ENCODE results near the gene NNMT. TPM values are rescaled to one million over a fixed set of nuclear protein-coding genes. Genes with fewer than 3 reads are reported as not detected.

Gene NNMT
- total and polyA plus RNA-seq, 2 donors (not counting 1 experiment from before 2014, with no cell fraction given), result not detected

GRCh38 chr11:114318361-114318760, 22.2 kb downstream of the NNMT start:
- no peaks in the 10 kb centered on the region for H3K79me2 ChIP-seq (ENCODE audit: control insufficient read depth, insufficient read depth, low read length)
- TF ChIP-seq CTCF (IDR thresholded peaks at IDR 0.05) (no peak), EZH2 (IDR thresholded peaks at IDR 0.05; ENCODE audit: borderline replicate concordance, insufficient read depth, low read depth, low read length, poor library complexity, severe bottlenecking) (no peak)
- ChIA-PET POLR2A (no interaction called here), CTCF (no interaction called here)
- DNase-seq, result no peak
- intact Hi-C loops (cut with micrococcal nuclease), result no loop called here
- no peak overlapping the region for H3K4me3 Mint-ChIP-seq
- no peak overlapping the region for H3K9ac ChIP-seq (ENCODE audit: low read length)
- no peaks in the 10 kb centered on the region for H3K4me1 ChIP-seq (ENCODE audit: control insufficient read depth in 2 of 2, insufficient read depth in 2 of 2, low read length in 2 of 2)
- H3K27ac Mint-ChIP-seq, result no peak overlapping the region
- H3K36me3 ChIP-seq (replicated peaks in 1 of 2; ENCODE audit: control extremely low read depth in 1 of 2, control insufficient read depth in 1 of 2, extremely low read depth in 1 of 2, insufficient read depth in 2 of 2, low read length in 1 of 2), result no peaks in the 10 kb centered on the region
- no peak for ATAC-seq (ENCODE audit: low read depth)
- no peak overlapping the region for H3K27ac ChIP-seq (ENCODE audit: low read length in 2 of 2)
- no peak overlapping the region for H3K4me2 ChIP-seq (replicated peaks; ENCODE audit: low read depth, low read length, poor library complexity, severe bottlenecking)
- 38% methylated on average over 2 of the region's 4 CpGs for WGBS (ENCODE audit: insufficient coverage)
- H3K4me1 Mint-ChIP-seq, result peaks cover 2% of the 10 kb centered on the region
- H3K9me3 Mint-ChIP-seq (ENCODE audit: insufficient read depth), result no peaks in the 10 kb centered on the region
- H2AFZ ChIP-seq (ENCODE audit: insufficient read depth, low read depth, low read length, poor library complexity, severe bottlenecking), result no peak overlapping the region
- H3K27me3 ChIP-seq (replicated peaks in 1 of 4; ENCODE audit: control extremely low read depth in 1 of 4, control insufficient read depth in 3 of 4, insufficient read depth in 4 of 4, low read length in 3 of 4), result peaks cover 0 to 13% (median 1%) of the 10 kb centered on the region in 4 experiments
- no peaks in the 10 kb centered on the region for H3K9me3 ChIP-seq (ENCODE audit: control extremely low read depth in 1 of 3, control insufficient read depth in 2 of 3, insufficient read depth in 1 of 3, low read length in 2 of 3)
- peaks cover 27% of the 10 kb centered on the region for H3K27me3 Mint-ChIP-seq
- H3K4me3 ChIP-seq (ENCODE audit: control extremely low read depth in 1 of 5, extremely low read depth in 1 of 5, insufficient read depth in 1 of 5, low read depth in 2 of 5, low read length in 4 of 5), result no peak overlapping the region
- H4K20me1 ChIP-seq (ENCODE audit: control insufficient read depth, insufficient read depth, low read length, poor library complexity, severe bottlenecking), result no peaks in the 10 kb centered on the region

GRCh38 chr11:114319716-114320328, 23.6 kb downstream of the NNMT start:
- intact Hi-C loops (cut with micrococcal nuclease), result no loop called here
- H3K4me3 ChIP-seq (ENCODE audit: control extremely low read depth in 1 of 5, extremely low read depth in 1 of 5, insufficient read depth in 1 of 5, low read depth in 2 of 5, low read length in 4 of 5), result no peak overlapping the region
- WGBS (ENCODE audit: insufficient coverage), result 80% methylated on average over 2 of the region's 5 CpGs

More at GRCh38 chr11:114319716-114320328, 23.6 kb downstream of the NNMT start:
- DNase-seq (no peak), ATAC-seq (ENCODE audit: low read depth) (no peak)
- H3K9me3 ChIP-seq (ENCODE audit: control extremely low read depth in 1 of 3, control insufficient read depth in 2 of 3, insufficient read depth in 1 of 3, low read length in 2 of 3), result no peaks in the 10 kb centered on the region
- H3K27ac Mint-ChIP-seq, result no peak overlapping the region
- H3K27me3 Mint-ChIP-seq, result peaks cover 33% of the 10 kb centered on the region
- no peaks in the 10 kb centered on the region for H3K79me2 ChIP-seq (ENCODE audit: control insufficient read depth, insufficient read depth, low read length)
- no peak overlapping the region for H3K27ac ChIP-seq (ENCODE audit: low read length in 2 of 2)
- H4K20me1 ChIP-seq (ENCODE audit: control insufficient read depth, insufficient read depth, low read length, poor library complexity, severe bottlenecking), result no peaks in the 10 kb centered on the region
- peaks cover 2% of the 10 kb centered on the region for H3K9me3 Mint-ChIP-seq (ENCODE audit: insufficient read depth)
- TF ChIP-seq EZH2 (IDR thresholded peaks at IDR 0.05; ENCODE audit: borderline replicate concordance, insufficient read depth, low read depth, low read length, poor library complexity, severe bottlenecking) (no peak), CTCF (IDR thresholded peaks at IDR 0.05) (no peak)
- H3K9ac ChIP-seq (ENCODE audit: low read length), result no peak overlapping the region
- ChIA-PET POLR2A (no interaction called here), CTCF (no interaction called here)
- H3K4me2 ChIP-seq (replicated peaks; ENCODE audit: low read depth, low read length, poor library complexity, severe bottlenecking), result no peak overlapping the region
- H3K4me1 Mint-ChIP-seq, result peaks cover 2% of the 10 kb centered on the region
- no peaks in the 10 kb centered on the region for H3K4me1 ChIP-seq (ENCODE audit: control insufficient read depth in 2 of 2, insufficient read depth in 2 of 2, low read length in 2 of 2)
- H3K27me3 ChIP-seq (replicated peaks in 1 of 4; ENCODE audit: control extremely low read depth in 1 of 4, control insufficient read depth in 3 of 4, insufficient read depth in 4 of 4, low read length in 3 of 4), result peaks cover 0 to 11% (median 1%) of the 10 kb centered on the region in 4 experiments
- no peak overlapping the region for H3K4me3 Mint-ChIP-seq
- H2AFZ ChIP-seq (ENCODE audit: insufficient read depth, low read depth, low read length, poor library complexity, severe bottlenecking), result no peak overlapping the region
- H3K36me3 ChIP-seq (replicated peaks in 1 of 2; ENCODE audit: control extremely low read depth in 1 of 2, control insufficient read depth in 1 of 2, extremely low read depth in 1 of 2, insufficient read depth in 2 of 2, low read length in 1 of 2), result no peaks in the 10 kb centered on the region

Data from B cell (primary cell).